ENCODE results near the gene EEF1A1. TPM values are rescaled to one million over a fixed set of nuclear protein-coding genes. Genes with fewer than 3 reads are reported as not detected.
A peak's percentile ranks its signal among the peaks of the same experiment; 100 is the strongest.
"Not testable (repeated sequence)": the region's sequence is repeated elsewhere in the genome, so short reads cannot be mapped to it uniquely, and the experiment has no call there.

Gene EEF1A1
- total RNA-seq, 1 donor from 2014 or later, result 11,105 TPM

- DNase-seq (ENCODE audit: low spot score in 2 of 2, unreplicated experiment in 2 of 2), result no peak
- H3K27ac Mint-ChIP-seq, result no peak overlapping the region
- H3K36me3 Mint-ChIP-seq, result peaks cover 11% of the 10 kb centered on the region
- H3K4me1 Mint-ChIP-seq, result peaks cover 13% of the 10 kb centered on the region
- TF ChIP-seq, protein P1, sequence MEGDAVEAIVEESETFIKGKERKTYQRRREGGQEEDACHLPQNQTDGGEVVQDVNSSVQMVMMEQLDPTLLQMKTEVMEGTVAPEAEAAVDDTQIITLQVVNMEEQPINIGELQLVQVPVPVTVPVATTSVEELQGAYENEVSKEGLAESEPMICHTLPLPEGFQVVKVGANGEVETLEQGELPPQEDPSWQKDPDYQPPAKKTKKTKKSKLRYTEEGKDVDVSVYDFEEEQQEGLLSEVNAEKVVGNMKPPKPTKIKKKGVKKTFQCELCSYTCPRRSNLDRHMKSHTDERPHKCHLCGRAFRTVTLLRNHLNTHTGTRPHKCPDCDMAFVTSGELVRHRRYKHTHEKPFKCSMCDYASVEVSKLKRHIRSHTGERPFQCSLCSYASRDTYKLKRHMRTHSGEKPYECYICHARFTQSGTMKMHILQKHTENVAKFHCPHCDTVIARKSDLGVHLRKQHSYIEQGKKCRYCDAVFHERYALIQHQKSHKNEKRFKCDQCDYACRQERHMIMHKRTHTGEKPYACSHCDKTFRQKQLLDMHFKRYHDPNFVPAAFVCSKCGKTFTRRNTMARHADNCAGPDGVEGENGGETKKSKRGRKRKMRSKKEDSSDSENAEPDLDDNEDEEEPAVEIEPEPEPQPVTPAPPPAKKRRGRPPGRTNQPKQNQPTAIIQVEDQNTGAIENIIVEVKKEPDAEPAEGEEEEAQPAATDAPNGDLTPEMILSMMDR (IDR thresholded peaks at IDR 0.05; ENCODE audit: unreplicated experiment), result no peak
- no peaks in the 10 kb centered on the region for H3K27me3 Mint-ChIP-seq (ENCODE audit: low read depth)
- H3K9me3 Mint-ChIP-seq, result no peaks in the 10 kb centered on the region
- H3K4me3 Mint-ChIP-seq, result no peak overlapping the region
These were observed 9.0 kb downstream of the EEF1A1 start for GRCh38 chr6:73511796-73512195.

DNA sequence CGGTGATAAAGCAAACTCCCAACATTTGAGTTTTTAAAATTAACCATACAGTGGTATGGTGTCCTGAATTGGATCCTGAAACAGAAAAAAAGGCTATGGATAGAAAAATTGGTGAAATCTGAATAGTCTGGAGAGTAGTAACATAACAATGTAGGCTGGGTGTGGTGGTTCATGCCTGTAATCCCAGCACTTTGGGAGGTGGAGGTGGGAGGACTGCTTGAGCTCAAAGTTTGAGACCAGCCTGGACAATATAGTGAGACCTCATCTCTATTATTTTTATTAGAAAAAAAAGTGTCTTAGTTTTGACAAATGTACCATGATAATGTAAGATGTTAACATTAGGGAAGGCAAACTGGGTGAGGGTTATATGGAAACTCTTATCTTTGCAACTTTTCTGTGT lies 11.0 kb downstream of the EEF1A1 start:
- Mint-ChIP-seq H3K4me1 (no peaks in the 10 kb centered on the region), H3K4me3 (no peak overlapping the region), H3K36me3 (peaks cover 3% of the 10 kb centered on the region), H3K27me3 (ENCODE audit: low read depth) (no peaks in the 10 kb centered on the region), H3K9me3 (no peaks in the 10 kb centered on the region), H3K27ac (peak overlapping the region; percentile 47)
- DNase-seq (ENCODE audit: low spot score in 2 of 2, unreplicated experiment in 2 of 2), result no peak
- TF ChIP-seq, protein P1 (IDR thresholded peaks at IDR 0.05; ENCODE audit: unreplicated experiment), result no peak

- Mint-ChIP-seq H3K36me3 (peaks cover 2% of the 10 kb centered on the region), H3K9me3 (no peaks in the 10 kb centered on the region), H3K27ac (no peak overlapping the region), H3K27me3 (ENCODE audit: low read depth) (no peaks in the 10 kb centered on the region), H3K4me3 (no peak overlapping the region), H3K4me1 (no peaks in the 10 kb centered on the region)
- DNase-seq (ENCODE audit: low spot score in 2 of 2, unreplicated experiment in 2 of 2), result no peak
- TF ChIP-seq, protein P1 (IDR thresholded peaks at IDR 0.05; ENCODE audit: unreplicated experiment), result no peak
These were observed 12.1 kb downstream of the EEF1A1 start for GRCh38 chr6:73508776-73509175.

- Mint-ChIP-seq H3K4me3 (no peak overlapping the region), H3K36me3 (peaks cover 8% of the 10 kb centered on the region), H3K4me1 (no peaks in the 10 kb centered on the region), H3K27ac (no peak overlapping the region), H3K27me3 (ENCODE audit: low read depth) (no peaks in the 10 kb centered on the region), H3K9me3 (no peaks in the 10 kb centered on the region)
- DNase-seq (ENCODE audit: low spot score in 2 of 2, unreplicated experiment in 2 of 2), result no peak
- TF ChIP-seq, protein P1 (IDR thresholded peaks at IDR 0.05; ENCODE audit: unreplicated experiment), result no peak
These were observed 14.6 kb downstream of the EEF1A1 start for GRCh38 chr6:73506246-73506645.

- H3K27me3 Mint-ChIP-seq (ENCODE audit: low read depth); H3K9me3 Mint-ChIP-seq; DNase-seq (ENCODE audit: low spot score in 2 of 2, unreplicated experiment in 2 of 2); H3K4me1 Mint-ChIP-seq; H3K27ac Mint-ChIP-seq; H3K36me3 Mint-ChIP-seq; H3K4me3 Mint-ChIP-seq: not testable (repeated sequence)
These were observed 15.1 kb downstream of the EEF1A1 start for GRCh38 chr6:73505705-73506104.

DNA sequence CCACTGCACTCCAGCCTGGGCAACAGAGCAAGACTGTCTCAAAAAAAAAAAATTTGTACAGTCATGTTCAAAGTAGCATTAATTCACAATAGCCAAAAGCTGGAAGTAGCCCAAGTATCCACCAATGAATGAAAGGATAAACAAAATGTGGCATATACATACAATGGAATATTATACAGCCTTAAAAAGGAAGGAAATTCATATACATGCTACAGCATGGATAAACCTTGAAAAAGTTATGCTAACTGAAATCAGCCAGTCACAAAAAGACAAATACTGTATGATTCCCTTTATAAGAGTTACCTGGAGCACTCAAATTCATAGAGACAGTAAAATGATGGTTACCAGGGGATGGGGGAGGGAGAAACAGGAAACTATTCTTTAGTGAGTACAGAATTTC lies 15.7 kb downstream of the EEF1A1 start:
- H3K9me3 Mint-ChIP-seq, result no peaks in the 10 kb centered on the region
- no peak overlapping the region for H3K4me3 Mint-ChIP-seq
- H3K27ac Mint-ChIP-seq, result no peak overlapping the region
- H3K27me3 Mint-ChIP-seq (ENCODE audit: low read depth), result no peaks in the 10 kb centered on the region
- no peaks in the 10 kb centered on the region for H3K4me1 Mint-ChIP-seq
- TF ChIP-seq, protein P1 (IDR thresholded peaks at IDR 0.05; ENCODE audit: unreplicated experiment), result no peak
- H3K36me3 Mint-ChIP-seq, result peaks cover 10% of the 10 kb centered on the region
- no peak for DNase-seq (ENCODE audit: low spot score in 2 of 2, unreplicated experiment in 2 of 2)

Data from mesothelial cell of epicardium (in vitro differentiated cells).